ENCODE data around the gene ALKBH6.

GRCh38 chr19:36049080-36049698 lies 35.2 kb upstream of the ALKBH6 start:
- TF ChIP-seq GATA2 (IDR thresholded peaks at IDR 0.05; ENCODE audit: low read depth, low read length) (no peak), GATA3 (IDR thresholded peaks at IDR 0.05; ENCODE audit: low read depth, low read length) (no peak)

Measured in SH-SY5Y (cell line).